Measurements from ENCODE around the gene PIEZO1. TPM values are rescaled to one million over a fixed set of nuclear protein-coding genes. Genes with fewer than 3 reads are reported as not detected.

The PIEZO1 gene
- total RNA-seq, 4 donors from 2014 or later, result 81.2 to 145 (median 113) TPM

DNA sequence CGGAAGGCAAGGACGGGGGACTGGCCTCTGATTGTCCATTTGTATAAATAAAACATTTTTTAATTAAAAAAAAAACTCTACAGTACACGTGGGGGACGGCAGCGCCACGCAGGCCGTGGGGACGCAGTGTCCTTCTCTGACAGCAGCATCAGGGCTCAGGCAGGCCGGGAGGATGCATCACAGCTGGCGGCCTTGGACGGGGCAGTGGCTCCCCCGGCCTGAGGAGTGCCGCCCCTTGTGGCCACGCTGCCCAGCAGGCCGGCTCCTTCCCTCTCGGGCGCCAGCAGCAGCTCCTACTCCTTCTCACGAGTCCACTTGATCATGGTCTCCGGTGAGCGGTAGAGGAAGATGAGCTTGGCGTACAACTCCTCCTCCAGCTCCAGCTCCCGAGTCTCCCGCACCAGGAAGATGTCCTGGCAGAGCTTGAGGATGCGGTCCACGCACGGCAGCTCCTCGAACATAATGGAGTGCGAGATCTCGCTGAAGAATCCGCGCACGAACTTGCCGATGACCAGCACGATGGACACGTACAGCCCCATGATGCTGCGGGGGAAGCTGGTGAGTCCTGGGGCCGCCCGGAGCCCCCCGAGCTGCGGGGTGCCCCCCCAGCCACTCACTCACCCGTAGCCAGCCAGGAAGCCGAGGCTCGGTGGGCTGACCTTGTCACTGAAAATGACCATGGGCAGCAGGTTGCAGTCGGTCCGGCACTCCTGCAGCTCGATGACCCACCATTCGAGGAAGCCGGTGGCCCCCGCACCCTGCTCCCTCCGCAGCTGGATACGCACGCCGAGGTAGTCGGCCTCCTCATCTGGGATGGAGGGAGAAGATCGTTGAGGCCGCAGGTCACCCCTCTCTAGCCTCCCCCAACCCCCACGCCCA lies 69.5 kb downstream of the PIEZO1 start:
- H3K4me1 ChIP-seq, result peaks cover 0 to 10% of the 10 kb centered on the region in 2 donors
- no peaks in the 10 kb centered on the region for H3K9me3 ChIP-seq
- peaks cover 46 to 55% of the 10 kb centered on the region in 2 donors for H3K36me3 ChIP-seq
- TF ChIP-seq CTCF (IDR thresholded peaks at IDR 0.05) (no peak), POLR2A (IDR thresholded peaks at IDR 0.05) (no peak)
- no peak overlapping the region for H3K27ac ChIP-seq
- WGBS, 2 donors, result 96% methylated on average over 32 to 47 of the region's 57 CpGs
- DNase-seq, result no peak
- no peak overlapping the region for H3K4me3 ChIP-seq (replicated peaks in 1 of 3)
- intact Hi-C loops (cut with DNase I), result no loop called here
- H3K27me3 ChIP-seq, result no peaks in the 10 kb centered on the region

DNA sequence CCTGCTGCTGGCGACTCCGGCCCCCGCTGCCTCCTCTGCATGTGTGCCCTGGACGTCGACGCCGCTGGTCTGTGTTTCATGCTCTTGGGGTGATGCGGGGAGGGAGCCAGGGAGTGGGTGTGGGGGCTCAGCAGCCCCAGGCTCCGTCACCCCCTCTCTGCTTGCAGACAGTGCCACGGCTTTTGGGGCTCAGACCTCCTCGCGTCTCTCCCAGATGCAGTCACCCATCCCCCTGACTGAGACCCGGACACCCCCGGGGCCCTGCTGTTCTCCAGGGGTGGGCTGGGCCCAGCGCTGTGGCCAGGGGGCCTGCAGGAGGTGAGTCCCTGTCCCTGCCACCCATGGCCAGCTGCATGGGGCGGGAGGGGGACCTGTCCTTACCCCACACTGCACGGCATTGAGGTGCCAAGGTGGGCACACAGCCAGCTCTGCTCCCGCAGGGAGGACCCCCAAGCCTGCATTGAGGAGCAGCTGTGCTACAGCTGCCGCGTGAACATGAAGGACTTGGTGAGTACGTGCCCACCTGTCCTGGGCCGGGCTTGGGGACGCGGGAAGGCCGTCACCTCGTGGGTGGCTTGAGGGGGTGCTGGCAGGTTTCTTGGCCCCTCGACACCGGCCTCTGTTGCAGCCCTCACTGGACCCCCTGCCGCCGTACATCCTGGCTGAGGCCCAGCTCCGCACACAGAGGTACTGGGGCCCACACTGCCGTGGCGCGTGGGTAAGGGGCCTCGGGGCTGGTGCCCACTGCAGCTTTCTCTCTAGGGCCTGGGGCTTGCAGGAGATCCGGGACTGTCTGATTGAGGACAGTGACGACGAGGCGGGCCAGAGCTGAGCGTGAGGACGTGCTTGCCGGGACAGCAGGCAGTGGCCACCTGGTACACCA lies 70.4 kb downstream of the PIEZO1 start:
- Histone ChIP-seq H3K4me1 (peaks cover 0 to 11% of the 10 kb centered on the region in 2 donors), H3K4me3 (replicated peaks in 1 of 3) (no peak overlapping the region), H3K27me3 (no peaks in the 10 kb centered on the region), H3K36me3 (peaks cover 37 to 50% of the 10 kb centered on the region in 2 donors), H3K27ac (no peak overlapping the region), H3K9me3 (no peaks in the 10 kb centered on the region)
- no peak for TF ChIP-seq POLR2A (IDR thresholded peaks at IDR 0.05)
- no peak for TF ChIP-seq CTCF (IDR thresholded peaks at IDR 0.05)
- WGBS, 2 donors, result 92 to 94% methylated on average over 15 to 37 of the region's 42 CpGs
- intact Hi-C loops (cut with DNase I), result no loop called here
- DNase-seq, result no peak

- Histone ChIP-seq H3K4me3 (replicated peaks in 1 of 3) (no peak overlapping the region), H3K36me3 (peaks cover 34 to 44% of the 10 kb centered on the region in 2 donors), H3K27ac (no peak overlapping the region), H3K9me3 (no peaks in the 10 kb centered on the region), H3K4me1 (peaks cover 0 to 10% of the 10 kb centered on the region in 2 donors), H3K27me3 (no peaks in the 10 kb centered on the region)
- TF ChIP-seq CTCF (IDR thresholded peaks at IDR 0.05), result no peak
- no peak for TF ChIP-seq POLR2A (IDR thresholded peaks at IDR 0.05)
- intact Hi-C loops (cut with DNase I), result no loop called here
- no peak for DNase-seq
- WGBS, 2 donors, result 83 to 86% methylated on average over 8 to 17 of the region's 30 CpGs
These were observed 71.2 kb downstream of the PIEZO1 start for GRCh38 chr16:88713568-88714419.

DNA sequence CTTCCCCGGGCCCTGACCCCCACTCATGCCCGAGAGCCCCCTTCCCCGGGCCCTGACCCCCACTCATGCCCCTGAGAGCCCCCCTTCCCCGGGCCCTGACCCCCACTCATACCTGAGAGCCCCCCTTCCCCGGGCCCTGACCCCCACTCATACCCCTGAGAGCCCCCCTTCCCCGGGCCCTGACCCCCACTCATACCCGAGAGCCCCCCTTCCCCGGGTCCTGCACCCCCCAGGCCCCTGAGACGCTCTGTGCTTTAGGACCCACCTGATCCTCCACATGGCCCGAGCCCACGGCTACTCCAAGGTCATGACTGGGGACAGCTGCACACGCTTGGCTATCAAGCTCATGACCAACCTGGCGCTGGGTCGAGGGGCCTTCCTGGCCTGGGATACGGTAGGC lies 72.0 kb downstream of the PIEZO1 start:
- Histone ChIP-seq H3K36me3 (peaks cover 34 to 37% of the 10 kb centered on the region in 2 donors), H3K27ac (no peak overlapping the region), H3K4me1 (peaks cover 0 to 7% of the 10 kb centered on the region in 2 donors), H3K27me3 (no peaks in the 10 kb centered on the region), H3K4me3 (replicated peaks in 1 of 3) (no peak overlapping the region), H3K9me3 (no peaks in the 10 kb centered on the region)
- TF ChIP-seq CTCF (IDR thresholded peaks at IDR 0.05), result no peak
- TF ChIP-seq POLR2A (IDR thresholded peaks at IDR 0.05), result no peak
- intact Hi-C loops (cut with DNase I), result no loop called here
- 84 to 89% methylated on average over 6 to 7 of the region's 15 CpGs for WGBS, 2 donors
- no peak for DNase-seq
